Vagina (tissue), 2 donors: Measurements from ENCODE around the gene LIMCH1.

ENCODE experiments used
- POLR2A ChIP-seq, 2 donors: fragments of 450-650 bp; IDR thresholded peaks; one replicate each; pipeline ENCODE4 v1.6.1; 2017; ENCODE audit warnings: antibody characterized with exemption in 2 of 2, mild to moderate bottlenecking in 2 of 2, moderate library complexity in 2 of 2
- TF ChIP-seq, protein P1 (sequence below), 3 experiments: fragments of 450-650 bp in 2 of 3; fragments of 200-600 bp in 1 of 3; sonication (generic) in 1 of 3; IDR thresholded peaks; one replicate each; pipeline ENCODE4 v1.5.1; 2017 to 2019; ENCODE audit warnings: antibody characterized with exemption in 3 of 3, mild to moderate bottlenecking in 2 of 3, moderate library complexity in 2 of 3

DNA sequence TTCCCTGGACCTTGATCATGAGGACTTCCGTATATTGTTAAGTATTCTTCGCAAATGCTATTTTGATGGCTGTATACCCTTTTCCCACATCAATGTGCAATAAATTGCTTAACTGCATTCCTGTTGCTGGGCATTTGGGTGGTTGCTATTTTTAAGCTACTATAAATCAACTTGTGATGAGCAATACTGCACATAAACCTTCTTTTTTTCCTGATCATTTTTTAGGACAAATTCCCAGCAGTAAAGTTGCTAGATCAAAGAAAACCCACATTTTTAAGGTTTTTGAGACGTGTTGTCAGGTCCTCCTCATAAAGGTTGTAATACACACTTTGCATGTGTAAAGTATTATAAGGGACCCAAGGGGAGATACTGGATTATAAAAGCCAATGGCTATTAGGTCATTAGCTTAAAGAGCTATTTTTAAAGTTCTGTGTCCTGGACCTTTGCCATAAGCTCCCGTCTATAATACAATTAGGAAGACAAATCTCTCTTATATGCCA is 35.6 kb downstream of the LIMCH1 start:
- TF ChIP-seq, protein P1, sequence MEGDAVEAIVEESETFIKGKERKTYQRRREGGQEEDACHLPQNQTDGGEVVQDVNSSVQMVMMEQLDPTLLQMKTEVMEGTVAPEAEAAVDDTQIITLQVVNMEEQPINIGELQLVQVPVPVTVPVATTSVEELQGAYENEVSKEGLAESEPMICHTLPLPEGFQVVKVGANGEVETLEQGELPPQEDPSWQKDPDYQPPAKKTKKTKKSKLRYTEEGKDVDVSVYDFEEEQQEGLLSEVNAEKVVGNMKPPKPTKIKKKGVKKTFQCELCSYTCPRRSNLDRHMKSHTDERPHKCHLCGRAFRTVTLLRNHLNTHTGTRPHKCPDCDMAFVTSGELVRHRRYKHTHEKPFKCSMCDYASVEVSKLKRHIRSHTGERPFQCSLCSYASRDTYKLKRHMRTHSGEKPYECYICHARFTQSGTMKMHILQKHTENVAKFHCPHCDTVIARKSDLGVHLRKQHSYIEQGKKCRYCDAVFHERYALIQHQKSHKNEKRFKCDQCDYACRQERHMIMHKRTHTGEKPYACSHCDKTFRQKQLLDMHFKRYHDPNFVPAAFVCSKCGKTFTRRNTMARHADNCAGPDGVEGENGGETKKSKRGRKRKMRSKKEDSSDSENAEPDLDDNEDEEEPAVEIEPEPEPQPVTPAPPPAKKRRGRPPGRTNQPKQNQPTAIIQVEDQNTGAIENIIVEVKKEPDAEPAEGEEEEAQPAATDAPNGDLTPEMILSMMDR (IDR thresholded peaks at IDR 0.05) = no peak
- no peak for TF ChIP-seq POLR2A (IDR thresholded peaks at IDR 0.05)
